Keratinocyte (primary cell): ENCODE measurements around the gene KCNN1. TPM values are rescaled to one million over a fixed set of nuclear protein-coding genes. Genes with fewer than 3 reads are reported as not detected.

ENCODE experiments used
- DNase-seq: peaks from one replicate; pipeline ENCODE4 v3.0.0-alpha.2; 2011; ENCODE audit warnings: low read depth, missing footprints, low spot score
- FAIRE-seq: peaks from 2 replicates; lab custom pipeline; 2011; peaks lifted over from hg19 to GRCh38; lab: Jason Lieb, UNC
- H2AFZ ChIP-seq: 2 replicates; pipeline ENCODE4 v1.6.0; 2012; ENCODE audit warnings: low read length, control low read depth, inconsistent platforms; ENCODE audit not compliant: control insufficient read depth
- H3K27ac ChIP-seq: 2 replicates; pipeline ENCODE4 v1.5.1; 2011; ENCODE audit warnings: low read length; ENCODE audit not compliant: control insufficient read depth, insufficient read depth
- H3K27me3 ChIP-seq: 3 replicates; pipeline ENCODE4 v1.6.0; 2011; ENCODE audit warnings: low read length; ENCODE audit not compliant: control insufficient read depth, insufficient read depth; ENCODE audit errors: extremely low read depth
- H3K36me3 ChIP-seq, 2 experiments: 2 replicates in 1 of 2; 3 replicates in 1 of 2; pipeline ENCODE4 v1.5.1; 2011; ENCODE audit warnings: low read length in 2 of 2, mild to moderate bottlenecking in 1 of 2; ENCODE audit not compliant: control insufficient read depth in 2 of 2, insufficient read depth in 2 of 2; ENCODE audit errors: extremely low read depth in 1 of 2
- H3K4me1 ChIP-seq: 3 replicates; pipeline ENCODE4 v1.5.1; 2011; ENCODE audit warnings: low read length; ENCODE audit not compliant: control insufficient read depth, insufficient read depth; ENCODE audit errors: extremely low read depth
- H3K4me2 ChIP-seq: 3 replicates; pipeline ENCODE4 v1.6.0; 2011; ENCODE audit warnings: low read depth, low read length; ENCODE audit not compliant: control insufficient read depth, insufficient read depth; ENCODE audit errors: extremely low read depth
- H3K4me3 ChIP-seq, 3 experiments: fragments of 200-600 bp in 1 of 3; sonication (generic) in 1 of 3; 2 replicates in 2 of 3; 3 replicates in 1 of 3; pipeline ENCODE4 v1.5.1; 2011 to 2016; ENCODE audit warnings: low read length in 3 of 3, mild to moderate bottlenecking in 3 of 3, control low read depth in 2 of 3, inconsistent platforms in 1 of 3, low read depth in 1 of 3, mixed read lengths in 1 of 3, mixed run types in 1 of 3, moderate library complexity in 1 of 3; ENCODE audit not compliant: control insufficient read depth in 2 of 3, insufficient read depth in 2 of 3; ENCODE audit errors: extremely low read depth in 1 of 3
- H3K79me2 ChIP-seq: 2 replicates; pipeline ENCODE4 v1.6.0; 2012; ENCODE audit warnings: low read length; ENCODE audit not compliant: control insufficient read depth, insufficient read depth
- H3K9ac ChIP-seq: 3 replicates; pipeline ENCODE4 v1.6.0; 2011; ENCODE audit warnings: low read length; ENCODE audit not compliant: control insufficient read depth, insufficient read depth; ENCODE audit errors: extremely low read depth
- H3K9me1 ChIP-seq: 3 replicates; pipeline ENCODE4 v1.6.0; 2011; ENCODE audit warnings: low read length; ENCODE audit not compliant: control insufficient read depth, insufficient read depth; ENCODE audit errors: extremely low read depth
- H3K9me3 ChIP-seq: 2 replicates; pipeline ENCODE4 v1.5.1; 2012; ENCODE audit warnings: low read depth, low read length; ENCODE audit not compliant: control insufficient read depth
- H4K20me1 ChIP-seq: 3 replicates; pipeline ENCODE4 v1.6.0; 2011; ENCODE audit warnings: low read length; ENCODE audit not compliant: control insufficient read depth, insufficient read depth; ENCODE audit errors: extremely low read depth
- CTCF ChIP-seq, 3 experiments: IDR thresholded peaks in 1 of 3; conservative IDR thresholded peaks in 1 of 3; optimal IDR thresholded peaks in 1 of 3; 2 replicates in 2 of 3; 3 replicates in 1 of 3; pipeline versions ENCODE3 to v1.5.1; 2011; ENCODE audit warnings: low read length in 3 of 3, mild to moderate bottlenecking in 3 of 3, moderate library complexity in 2 of 3, control low read depth in 1 of 3, inconsistent platforms in 1 of 3; ENCODE audit not compliant: insufficient read depth in 2 of 3; ENCODE audit errors: extremely low read depth in 1 of 3
- EZH2 ChIP-seq: IDR thresholded peaks from one replicate; pipeline ENCODE4 v1.6.1; 2012; ENCODE audit warnings: inconsistent platforms, mild to moderate bottlenecking, low read length, moderate library complexity
- dilution Hi-C: fragments of 300-500 bp; cut with MboI; formaldehyde crosslinking; loops from one replicate; pipeline ENCODE4 v1.7.0; 2020; ENCODE audit warnings: low sequenced_read_pairs; ENCODE audit not compliant: extremely low pct_ligation_motif_present
- polyA plus RNA-seq, 5 experiments: library from polyadenylated mRNA; depleted of rRNA in 3 of 5; stranded (reverse) in 3 of 5; stranded (forward) in 1 of 5; unstranded in 1 of 5; fragments of >200 nt; gene quantifications; 1 replicate in 1 of 5; 2 replicates in 3 of 5; 3 replicates in 1 of 5; pipeline versions ENCODE4 v1.2.1 to v1.2.3, GENCODE V29; 2011 to 2012; ENCODE audit warnings: missing spikeins in 2 of 5, low read depth in 1 of 5, low replicate concordance in 1 of 5

KCNN1 gene
- polyA plus RNA-seq, 1 donor (not counting 4 experiments of a cell fraction or from before 2014, with no cell fraction given), result not detected

- no peaks in the 10 kb centered on the region for H3K27me3 ChIP-seq
Observed at GRCh38 chr19:18017275-18018083, 50.6 kb downstream of the KCNN1 start.

GRCh38 chr19:18020212-18021085, 53.5 kb downstream of the KCNN1 start:
- Histone ChIP-seq H4K20me1 (no peaks in the 10 kb centered on the region), H3K9ac (no peak overlapping the region), H3K4me1 (peaks cover 11% of the 10 kb centered on the region), H3K27ac (no peak overlapping the region), H3K9me1 (no peaks in the 10 kb centered on the region), H3K36me3 (no peaks in the 10 kb centered on the region), H2AFZ (no peak overlapping the region), H3K9me3 (no peaks in the 10 kb centered on the region), H3K4me2 (no peak overlapping the region), H3K4me3 (no peak overlapping the region), H3K27me3 (no peaks in the 10 kb centered on the region), H3K79me2 (no peaks in the 10 kb centered on the region)
- TF ChIP-seq EZH2, result no peak
- FAIRE-seq (no peak), DNase-seq (no peak)
- dilution Hi-C loops, result no loop called here

More at GRCh38 chr19:18017275-18018083, 50.6 kb downstream of the KCNN1 start:
- no peak overlapping the region for H3K4me2 ChIP-seq
- no peak for DNase-seq
- H3K4me1 ChIP-seq, result peaks cover 11% of the 10 kb centered on the region
- H3K36me3 ChIP-seq, result peaks cover 5 to 6% of the 10 kb centered on the region in 2 experiments
- H3K4me3 ChIP-seq, result no peak overlapping the region
- no peak for FAIRE-seq
- no peaks in the 10 kb centered on the region for H3K9me3 ChIP-seq
- H3K9me1 ChIP-seq, result no peaks in the 10 kb centered on the region
- no peak overlapping the region for H3K9ac ChIP-seq
- no peak for TF ChIP-seq CTCF (optimal IDR thresholded peaks at IDR 0.05 in 1 of 3, IDR thresholded peaks at IDR 0.05 in 1 of 3, conservative IDR thresholded peaks at IDR 0.05 in 1 of 3; ENCODE audit: extremely low read depth in 1 of 3, insufficient read depth in 2 of 3, low read length in 3 of 3)
- no peak for TF ChIP-seq EZH2
- no peaks in the 10 kb centered on the region for H3K79me2 ChIP-seq
- H2AFZ ChIP-seq, result no peak overlapping the region
- H4K20me1 ChIP-seq, result no peaks in the 10 kb centered on the region
- dilution Hi-C loops, result no loop called here
- no peak overlapping the region for H3K27ac ChIP-seq
